GM12874 (cell line): Measurements from ENCODE around the gene PLEK2.

Experiments
- CTCF ChIP-seq: IDR thresholded peaks from 2 replicates; pipeline ENCODE4 v1.5.1; 2011; ENCODE audit warnings: low read depth, mild to moderate bottlenecking, control low read depth, low read length, moderate library complexity; ENCODE audit not compliant: insufficient read depth

The PLEK2 gene

DNA sequence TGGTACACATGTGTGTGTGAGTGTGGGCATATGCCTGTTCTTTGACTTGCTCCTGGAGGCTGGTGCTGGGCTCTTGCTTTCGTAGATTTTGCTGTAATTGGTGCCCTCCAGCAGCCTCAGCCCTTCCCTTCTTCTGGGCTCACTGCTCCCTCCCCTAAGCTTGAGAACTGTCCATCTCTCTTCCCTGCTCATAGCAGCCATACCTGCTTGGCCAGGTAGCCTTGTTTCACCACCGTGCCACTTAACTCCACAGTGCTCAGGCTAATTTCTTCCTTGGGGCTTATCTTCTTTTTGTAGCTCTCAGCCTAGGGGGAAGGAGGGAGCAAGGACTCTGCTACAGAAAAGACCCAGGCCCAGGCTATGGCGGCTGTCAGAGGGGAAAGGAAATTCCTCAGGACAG lies 19.8 kb downstream of the PLEK2 start:
- no peak for TF ChIP-seq CTCF

GRCh38 chr14:67391268-67391667 lies 20.7 kb downstream of the PLEK2 start:
- no peak for TF ChIP-seq CTCF

- no peak for TF ChIP-seq CTCF
Observed at GRCh38 chr14:67389811-67390534, 22.0 kb downstream of the PLEK2 start.

DNA sequence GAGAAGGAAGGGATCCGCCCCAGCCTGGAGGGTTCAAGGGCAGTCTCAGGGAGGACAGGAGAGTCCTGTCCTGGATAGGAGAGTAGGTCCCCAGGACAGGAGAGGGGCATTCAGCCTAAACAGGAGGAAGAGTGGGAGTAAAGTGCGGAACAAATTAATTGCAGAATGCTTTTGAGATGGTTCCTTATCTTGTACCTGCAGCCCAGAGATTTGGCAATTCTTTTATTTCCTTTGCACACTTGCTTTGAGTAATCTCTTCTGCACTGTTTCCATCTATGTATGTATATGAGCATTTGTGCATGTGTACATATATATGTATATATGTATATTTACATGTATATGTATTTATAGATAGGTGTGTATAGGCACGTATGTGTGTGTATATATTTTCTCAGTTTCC lies 22.7 kb downstream of the PLEK2 start:
- no peak for TF ChIP-seq CTCF

- no peak for TF ChIP-seq CTCF
Observed at GRCh38 chr14:67387195-67387594, 24.8 kb downstream of the PLEK2 start.

- TF ChIP-seq CTCF = no peak
Observed at GRCh38 chr14:67385618-67386017, 26.3 kb downstream of the PLEK2 start.

GRCh38 chr14:67385120-67385519 lies 26.8 kb downstream of the PLEK2 start:
- no peak for TF ChIP-seq CTCF
